Stimulated activated CD4-positive, alpha-beta T cell treated with anti-CD3 and anti-CD28 coated beads, Interleukin-15, amount 100 ng/mL, for 1 hour (primary cell): Measurements from ENCODE around the gene ZFAND3.

Experiments
- DNase-seq, 2 donors: peaks; one replicate each; pipeline ENCODE4 v3.0.0-alpha.2; 2020; ENCODE audit warnings: low read depth in 1 of 2, low spot score in 1 of 2

ZFAND3 gene

DNA sequence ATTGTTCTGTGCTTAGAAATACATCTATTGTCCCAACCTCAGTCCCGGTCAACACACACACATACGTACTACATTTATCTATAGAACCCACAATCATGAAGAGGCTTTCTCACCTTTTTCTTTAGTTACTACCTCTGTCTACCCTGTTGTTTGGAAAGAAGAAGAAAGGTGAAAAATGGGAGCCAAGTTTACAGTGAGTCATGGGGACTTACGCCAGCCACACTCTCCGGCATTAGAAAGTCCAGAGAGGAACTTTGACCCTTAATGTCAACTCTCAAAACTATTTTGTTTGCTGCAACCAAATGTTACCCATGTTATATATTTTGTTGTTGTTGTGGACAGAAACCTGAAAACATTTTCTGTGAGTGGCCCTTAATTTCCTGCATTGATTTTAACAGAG lies 259.1 kb downstream of the ZFAND3 start:
- DNase-seq = no peak

- no peak for DNase-seq
Measured at GRCh38 chr6:38079107-38079506, 259.6 kb downstream of the ZFAND3 start.

DNA sequence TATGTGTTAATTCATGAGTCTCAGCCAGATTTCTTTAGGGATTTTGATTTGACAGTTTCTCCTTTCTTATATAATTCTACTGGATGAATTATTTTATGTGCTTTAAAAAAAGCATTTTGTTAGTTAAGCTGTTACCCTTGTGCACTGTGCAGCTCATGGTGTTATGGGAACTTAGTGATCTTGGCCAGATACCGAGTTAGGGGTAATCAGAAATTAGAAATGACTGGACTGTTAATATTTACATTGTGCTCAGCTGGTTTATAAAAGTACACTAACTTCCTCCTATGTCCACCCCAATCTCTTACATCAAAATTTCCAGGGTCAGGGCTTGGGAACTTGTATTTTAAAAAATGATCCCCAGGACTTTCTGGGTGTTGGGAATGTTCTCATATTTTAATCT lies 260.0 kb downstream of the ZFAND3 start:
- no peak for DNase-seq

- DNase-seq = no peak
Measured at GRCh38 chr6:38080360-38080759, 260.8 kb downstream of the ZFAND3 start.

- DNase-seq = no peak
Measured at GRCh38 chr6:38080889-38081288, 261.4 kb downstream of the ZFAND3 start.

GRCh38 chr6:38085031-38085430 lies 265.5 kb downstream of the ZFAND3 start:
- DNase-seq = no peak

DNA sequence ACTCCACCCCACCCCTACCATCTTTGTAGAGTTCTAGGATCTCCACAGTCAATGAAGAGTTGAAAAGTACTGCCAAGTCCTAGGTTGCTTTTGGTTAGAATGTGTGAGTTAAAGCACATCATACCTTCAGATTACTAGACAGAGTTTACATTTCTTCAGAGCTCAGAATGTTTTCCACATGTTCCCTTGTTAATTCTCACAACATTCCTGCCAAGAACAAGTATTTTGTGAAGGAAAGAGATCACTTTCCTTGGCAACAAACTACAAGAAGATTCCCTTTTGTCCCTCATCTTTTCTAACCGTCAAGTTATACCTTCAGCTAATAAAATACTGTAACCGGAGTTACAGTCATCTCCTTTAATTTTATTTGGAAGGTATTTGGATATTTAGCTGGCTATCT lies 266.8 kb downstream of the ZFAND3 start:
- DNase-seq = no peak

DNA sequence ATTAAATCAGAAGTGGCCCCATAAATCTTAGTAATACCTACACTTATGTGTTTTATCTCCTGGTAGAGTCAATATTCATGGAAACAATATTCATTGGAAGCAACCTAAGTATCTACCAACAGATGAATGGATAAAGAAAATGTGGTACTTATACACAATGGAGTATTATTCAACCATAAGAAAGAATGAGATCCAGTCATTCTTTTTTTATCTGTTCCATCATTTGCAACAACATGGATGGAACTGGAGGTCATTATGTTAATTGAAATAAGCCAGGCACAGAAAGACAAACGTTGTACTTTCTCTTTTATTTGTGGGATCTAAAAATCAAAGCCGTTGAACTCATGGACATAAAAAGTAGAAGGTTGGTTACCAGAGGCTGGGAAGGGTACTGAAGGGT lies 268.5 kb downstream of the ZFAND3 start:
- no peak for DNase-seq

- DNase-seq = no peak
Measured at GRCh38 chr6:38088829-38089228, 269.3 kb downstream of the ZFAND3 start.

DNA sequence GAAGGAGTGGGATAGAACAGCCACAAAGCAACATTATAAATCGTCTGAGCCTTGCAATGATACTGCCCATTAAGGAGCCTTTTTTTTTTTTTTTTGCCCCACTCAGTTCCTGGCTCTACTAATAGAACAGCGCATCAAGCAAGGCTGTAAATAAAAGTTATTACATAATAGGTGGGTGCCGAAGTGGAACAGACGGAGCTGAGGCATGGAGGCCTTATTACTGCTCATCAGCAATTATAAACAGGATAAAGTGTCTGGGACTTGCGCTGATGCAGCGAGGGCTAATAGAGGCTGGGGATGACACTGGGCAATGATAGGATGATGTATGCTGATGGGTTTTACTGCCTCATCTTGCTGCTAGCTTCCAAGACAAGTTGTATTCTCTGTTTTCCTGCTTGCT lies 272.1 kb downstream of the ZFAND3 start:
- no peak for DNase-seq

DNA sequence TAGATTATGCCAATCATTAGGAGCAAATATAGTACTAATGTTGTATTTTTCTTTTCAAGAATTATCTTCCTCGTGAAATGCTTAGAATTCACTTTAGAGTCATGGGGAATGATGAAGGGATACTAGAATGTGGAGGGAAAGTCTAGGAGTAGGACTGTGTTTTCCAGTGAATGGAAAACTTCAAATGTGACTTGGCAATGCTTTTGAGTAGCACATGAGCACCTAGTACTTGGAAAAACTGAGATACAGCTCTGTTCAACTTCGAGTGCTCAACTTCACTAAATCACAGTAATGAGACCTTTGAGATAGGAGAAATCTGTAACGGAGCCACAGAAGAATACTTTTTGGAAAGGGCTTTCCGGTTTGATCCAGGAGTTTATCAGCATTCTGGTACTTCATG lies 272.9 kb downstream of the ZFAND3 start:
- DNase-seq = no peak

DNA sequence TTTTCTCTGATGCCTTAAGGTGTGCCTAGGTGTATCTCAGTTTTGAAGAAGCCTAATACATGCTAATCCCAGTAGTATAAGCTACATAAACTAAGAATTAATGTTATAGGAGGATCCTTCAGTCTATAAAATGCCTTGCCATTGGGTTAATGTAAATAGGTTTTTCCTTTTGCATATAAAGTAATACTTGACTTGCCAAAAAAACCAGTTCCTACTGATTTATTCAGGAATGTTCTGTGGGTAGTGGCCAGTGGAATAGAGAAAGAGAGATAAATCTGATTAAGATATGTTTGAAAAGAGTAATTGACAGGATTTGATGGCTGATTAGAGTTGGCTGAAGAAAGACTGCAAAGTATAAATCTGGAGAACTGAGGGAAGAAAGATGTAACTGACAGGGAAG lies 273.4 kb downstream of the ZFAND3 start:
- DNase-seq = no peak

- DNase-seq = no peak
Measured at GRCh38 chr6:38095054-38095453, 275.5 kb downstream of the ZFAND3 start.

GRCh38 chr6:38099221-38099620 lies 279.7 kb downstream of the ZFAND3 start:
- no peak for DNase-seq

DNA sequence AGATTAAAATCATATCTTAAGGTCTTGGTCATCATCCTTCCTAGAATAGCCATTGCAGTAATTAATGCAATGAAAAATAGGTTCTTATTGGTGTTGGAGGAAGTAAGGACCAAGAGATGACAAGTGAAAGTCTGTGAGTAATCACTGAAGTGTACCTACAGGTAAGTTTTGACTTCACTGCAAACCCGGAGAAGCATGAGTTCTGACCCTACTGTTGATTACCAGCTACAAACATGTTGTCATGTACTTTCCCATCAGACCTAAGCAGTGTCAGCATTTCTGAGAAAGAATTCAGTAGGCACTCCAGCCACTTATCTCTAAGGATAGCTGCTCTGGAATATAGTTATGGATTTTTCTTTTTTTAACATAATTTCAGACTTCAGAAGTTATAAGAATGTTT lies 280.9 kb downstream of the ZFAND3 start:
- no peak for DNase-seq

GRCh38 chr6:38103921-38104320 lies 284.4 kb downstream of the ZFAND3 start:
- no peak for DNase-seq

DNA sequence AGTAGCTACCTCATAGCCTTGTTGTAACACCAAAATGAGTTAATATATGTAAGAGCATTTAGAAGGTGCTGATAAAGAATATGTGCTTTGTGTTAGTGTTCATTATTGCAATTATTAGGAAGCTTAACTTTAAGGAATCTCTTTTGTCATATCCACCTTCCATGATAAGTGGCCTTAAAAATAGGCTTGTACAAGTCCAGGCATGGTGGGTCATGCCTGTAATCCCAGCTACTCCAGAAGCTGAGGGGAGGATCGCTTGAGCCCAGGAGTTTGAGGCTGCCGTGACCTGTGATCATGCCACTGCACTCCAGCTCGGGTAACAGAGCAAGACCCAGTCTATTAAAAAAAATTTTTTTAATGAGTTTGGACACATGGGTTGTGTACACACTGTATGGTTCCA lies 285.5 kb downstream of the ZFAND3 start:
- DNase-seq = no peak

GRCh38 chr6:38107073-38107472 lies 287.5 kb downstream of the ZFAND3 start:
- DNase-seq = no peak

DNA sequence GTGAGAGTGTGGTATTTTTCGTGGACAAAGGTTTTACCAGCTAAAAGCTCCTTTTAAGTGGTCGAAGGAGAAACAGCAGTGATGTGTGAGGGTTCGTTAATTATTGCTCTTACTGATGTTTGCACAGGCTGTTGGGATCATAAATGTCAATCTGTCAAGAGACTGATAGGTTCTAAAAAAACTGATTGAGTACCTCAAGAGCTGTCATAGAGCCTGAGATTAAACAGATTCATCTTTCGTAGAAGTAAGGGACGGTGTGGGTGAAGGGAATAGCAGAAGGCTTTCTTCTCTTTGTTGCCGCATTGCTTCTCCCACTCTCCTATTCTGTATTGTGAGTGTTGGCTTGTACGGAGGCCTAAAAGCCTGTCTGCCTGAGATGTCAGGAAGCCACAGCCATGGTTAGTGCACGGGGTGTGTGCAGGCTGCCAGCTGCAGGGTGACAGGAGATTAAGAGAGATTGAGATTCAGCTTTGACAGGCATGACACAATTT lies 291.0 kb downstream of the ZFAND3 start:
- DNase-seq = no peak

DNA sequence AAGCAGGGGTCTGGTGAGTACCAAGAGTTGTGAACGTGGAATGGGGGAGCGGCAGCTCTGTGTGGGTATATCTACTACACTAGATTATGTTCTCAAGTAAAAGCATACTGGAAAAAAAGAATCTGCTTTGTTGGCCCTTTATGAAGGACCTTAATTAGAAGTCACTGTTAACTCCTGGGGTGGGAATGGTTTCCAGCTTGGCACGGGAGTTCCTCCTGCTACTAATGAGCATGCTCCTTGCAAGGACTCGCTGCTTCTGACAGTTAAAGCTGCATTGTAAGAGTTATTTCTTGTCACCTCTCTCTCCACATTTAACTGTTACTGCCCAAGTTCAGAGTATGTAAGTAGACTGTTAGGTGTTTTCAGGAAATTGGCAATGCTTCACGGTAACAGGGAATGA lies 292.7 kb downstream of the ZFAND3 start:
- no peak for DNase-seq

GRCh38 chr6:38113825-38114576 lies 294.5 kb downstream of the ZFAND3 start:
- DNase-seq = no peak

DNA sequence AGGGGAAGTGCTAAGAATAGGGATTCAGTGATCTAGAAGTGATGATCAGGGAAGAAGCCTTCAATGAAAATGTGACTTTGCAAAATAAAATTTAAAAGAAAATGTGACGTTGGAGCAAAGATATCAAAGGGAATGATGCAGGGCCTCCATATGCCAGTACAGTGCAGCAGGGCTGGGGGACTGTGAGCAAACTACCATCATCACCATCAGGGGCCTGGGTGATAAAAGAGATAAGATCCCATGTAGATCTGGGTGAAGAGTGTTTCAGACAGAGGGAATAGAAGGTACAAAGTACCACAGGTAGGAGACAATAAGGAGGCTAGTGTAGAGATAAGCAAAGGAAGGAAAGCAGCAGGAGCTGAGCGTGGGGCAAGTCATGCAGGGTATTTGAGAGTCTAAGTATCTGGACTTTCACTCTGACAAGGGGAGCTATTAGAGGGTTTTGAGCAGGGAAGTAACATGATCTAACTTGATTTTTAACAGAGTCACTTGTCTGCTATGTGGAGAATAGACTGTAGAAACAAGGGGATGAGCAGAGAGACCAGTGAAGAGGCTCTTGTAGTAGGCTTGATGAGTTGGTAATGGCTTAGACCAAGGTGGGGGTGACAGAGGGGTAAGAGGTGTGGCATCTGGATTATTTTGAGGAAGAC lies 295.6 kb downstream of the ZFAND3 start:
- DNase-seq = no peak

GRCh38 chr6:38115626-38116008 lies 296.1 kb downstream of the ZFAND3 start:
- no peak for DNase-seq
